ENCODE results near the gene HOXA11.

The HOXA11 gene

DNA sequence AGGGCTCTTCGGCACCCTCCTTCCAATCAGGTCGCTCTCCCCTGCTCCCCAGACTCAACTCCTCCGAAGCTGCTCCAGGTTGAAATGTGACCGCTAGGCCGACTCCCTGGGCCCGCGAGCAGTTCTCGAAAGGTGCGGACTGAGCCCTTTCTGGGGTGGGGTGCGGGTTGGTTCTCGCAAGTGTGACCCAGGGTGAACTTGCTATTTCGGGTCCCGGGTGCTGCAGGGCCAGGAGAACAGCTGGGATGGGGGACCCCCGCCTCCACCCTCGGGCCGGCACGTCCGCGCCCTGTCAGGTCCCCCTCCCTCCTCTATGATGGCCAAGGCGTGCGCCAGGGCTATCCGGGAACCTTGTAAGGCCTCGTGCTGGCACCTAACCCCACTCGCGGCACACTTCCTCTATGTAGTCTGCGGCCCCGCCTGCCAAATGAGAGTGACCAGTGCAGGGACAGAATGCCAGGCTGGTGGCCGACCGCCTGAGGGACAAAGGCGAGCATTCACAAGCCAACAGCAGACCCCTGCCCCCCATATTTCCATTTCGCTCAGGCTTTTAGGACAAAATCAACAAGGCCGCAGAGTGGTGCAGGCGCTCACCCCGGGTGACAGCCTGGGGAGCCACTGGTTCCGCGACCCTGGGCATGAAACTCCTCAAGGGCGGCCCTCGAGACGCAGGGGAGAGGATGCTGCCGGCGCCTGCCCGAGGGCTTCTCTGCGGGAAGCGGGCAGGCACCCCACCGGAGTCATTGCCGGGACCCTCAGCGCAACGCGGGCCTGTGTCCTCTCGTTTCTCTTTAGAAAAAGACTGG, 28.6 kb upstream of the HOXA11 start:
- Histone ChIP-seq H3K9ac (ENCODE audit: low read depth, low read length) (no peak overlapping the region), H3K27me3 (ENCODE audit: control insufficient read depth, insufficient read depth, low read length) (peaks cover 100% of the 10 kb centered on the region), H3K4me3 (ENCODE audit: low read depth, low read length) (peak overlapping the region; percentile 22), H3K36me3 (ENCODE audit: control insufficient read depth, insufficient read depth, low read length) (no peaks in the 10 kb centered on the region), H3K9me3 (ENCODE audit: control insufficient read depth, insufficient read depth, low read length) (no peaks in the 10 kb centered on the region), H3K4me1 (ENCODE audit: control insufficient read depth, insufficient read depth, low read length) (peaks cover 4% of the 10 kb centered on the region)

DNA sequence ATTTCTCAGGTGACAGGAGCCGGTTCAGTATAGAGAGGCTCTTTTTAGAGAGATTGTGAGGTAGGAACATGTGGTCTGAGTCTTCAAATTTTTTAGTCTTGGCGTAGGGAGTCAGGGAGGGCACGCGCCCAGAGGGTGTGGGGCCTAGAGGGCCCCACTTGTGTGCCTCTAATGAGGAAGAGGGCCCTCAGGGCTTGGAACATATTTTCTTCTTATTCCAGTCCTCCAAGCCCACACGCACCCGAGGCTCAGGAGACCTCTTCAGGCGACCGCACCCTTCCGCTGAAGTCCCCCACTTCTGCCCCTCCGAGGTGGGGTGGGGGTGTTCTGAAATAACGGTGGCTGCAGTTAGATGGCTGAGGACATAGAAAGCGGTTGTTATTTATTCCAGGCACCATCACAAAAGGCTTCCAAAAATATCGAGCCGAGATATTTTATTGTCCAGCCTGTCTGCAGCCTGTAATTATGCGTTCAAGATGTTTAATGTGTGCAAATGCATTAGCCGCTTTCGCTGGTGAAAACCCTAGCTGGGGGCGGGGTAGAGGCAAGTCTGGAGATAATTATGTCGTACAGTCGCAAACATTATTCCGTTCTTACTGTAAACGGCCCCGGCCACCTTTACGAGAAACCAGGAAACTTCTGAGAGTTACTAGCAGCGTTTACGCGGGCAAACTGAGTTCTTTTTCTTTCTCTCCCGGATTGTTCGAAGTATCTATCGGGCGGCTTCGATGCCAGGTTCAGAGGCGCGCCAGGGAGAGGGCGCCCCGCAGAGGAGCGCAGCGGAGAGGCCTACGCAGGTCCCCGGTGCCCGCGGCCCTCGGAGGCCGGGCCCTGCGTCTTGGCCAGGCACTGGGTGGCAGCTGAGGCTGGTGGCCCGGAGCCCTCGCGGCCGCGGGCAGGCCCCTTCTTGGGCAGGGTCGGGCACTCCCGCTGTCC, 27.7 kb upstream of the HOXA11 start:
- H3K4me1 ChIP-seq (ENCODE audit: control insufficient read depth, insufficient read depth, low read length): peaks cover 4% of the 10 kb centered on the region
- H3K4me3 ChIP-seq (ENCODE audit: low read depth, low read length): peak overlapping the region; percentile 22
- H3K27me3 ChIP-seq (ENCODE audit: control insufficient read depth, insufficient read depth, low read length): peaks cover 100% of the 10 kb centered on the region
- H3K36me3 ChIP-seq (ENCODE audit: control insufficient read depth, insufficient read depth, low read length): no peaks in the 10 kb centered on the region
- no peaks in the 10 kb centered on the region for H3K9me3 ChIP-seq (ENCODE audit: control insufficient read depth, insufficient read depth, low read length)
- no peak overlapping the region for H3K9ac ChIP-seq (ENCODE audit: low read depth, low read length)

DNA sequence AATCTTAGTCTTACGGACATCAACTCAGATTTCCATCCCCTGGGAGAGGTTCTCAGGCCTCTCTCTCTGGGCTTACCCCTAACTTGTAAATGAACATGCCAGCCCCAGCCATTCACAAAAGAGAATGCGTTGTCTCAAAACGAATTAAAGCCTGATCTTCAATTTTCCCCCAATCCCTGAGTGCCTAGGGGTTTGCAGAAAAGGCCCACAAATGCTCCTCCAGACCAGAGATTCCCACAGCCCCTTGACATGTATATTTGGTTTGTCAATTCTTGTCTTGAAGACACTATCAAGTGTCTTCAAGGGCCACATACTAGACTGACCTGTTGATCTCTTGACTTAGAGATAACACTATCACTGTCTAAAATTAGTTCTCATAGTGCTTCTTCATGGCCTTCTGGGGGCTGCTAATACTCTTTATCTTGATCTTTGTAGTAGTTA, 26.8 kb upstream of the HOXA11 start:
- peaks cover 4% of the 10 kb centered on the region for H3K4me1 ChIP-seq (ENCODE audit: control insufficient read depth, insufficient read depth, low read length)
- no peaks in the 10 kb centered on the region for H3K36me3 ChIP-seq (ENCODE audit: control insufficient read depth, insufficient read depth, low read length)
- H3K9me3 ChIP-seq (ENCODE audit: control insufficient read depth, insufficient read depth, low read length): no peaks in the 10 kb centered on the region
- peak overlapping the region; percentile 13 for H3K4me3 ChIP-seq (ENCODE audit: low read depth, low read length)
- no peak overlapping the region for H3K9ac ChIP-seq (ENCODE audit: low read depth, low read length)
- H3K27me3 ChIP-seq (ENCODE audit: control insufficient read depth, insufficient read depth, low read length): peaks cover 100% of the 10 kb centered on the region

DNA sequence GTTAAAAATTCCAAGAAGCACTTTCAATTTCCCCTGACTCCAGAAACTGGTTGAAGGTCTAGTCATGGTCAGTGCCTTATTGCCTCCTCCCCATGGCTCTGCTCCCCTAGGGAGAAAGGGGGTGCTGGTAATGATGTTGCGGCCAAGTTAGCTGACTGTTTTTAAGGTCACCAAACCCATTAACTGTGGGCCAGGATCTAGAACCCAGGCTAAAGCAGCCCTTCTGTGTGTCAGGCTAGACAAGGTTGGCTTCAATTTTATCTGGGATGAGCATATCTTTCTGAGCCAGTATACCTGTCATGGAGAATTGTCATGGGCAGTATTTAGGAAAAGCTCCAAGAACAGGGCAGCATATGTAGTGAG, 26.0 kb upstream of the HOXA11 start:
- Histone ChIP-seq H3K9me3 (ENCODE audit: control insufficient read depth, insufficient read depth, low read length) (no peaks in the 10 kb centered on the region), H3K4me1 (ENCODE audit: control insufficient read depth, insufficient read depth, low read length) (peaks cover 4% of the 10 kb centered on the region), H3K27me3 (ENCODE audit: control insufficient read depth, insufficient read depth, low read length) (peaks cover 100% of the 10 kb centered on the region), H3K9ac (ENCODE audit: low read depth, low read length) (no peak overlapping the region), H3K36me3 (ENCODE audit: control insufficient read depth, insufficient read depth, low read length) (no peaks in the 10 kb centered on the region), H3K4me3 (ENCODE audit: low read depth, low read length) (peak overlapping the region; percentile 26)

DNA sequence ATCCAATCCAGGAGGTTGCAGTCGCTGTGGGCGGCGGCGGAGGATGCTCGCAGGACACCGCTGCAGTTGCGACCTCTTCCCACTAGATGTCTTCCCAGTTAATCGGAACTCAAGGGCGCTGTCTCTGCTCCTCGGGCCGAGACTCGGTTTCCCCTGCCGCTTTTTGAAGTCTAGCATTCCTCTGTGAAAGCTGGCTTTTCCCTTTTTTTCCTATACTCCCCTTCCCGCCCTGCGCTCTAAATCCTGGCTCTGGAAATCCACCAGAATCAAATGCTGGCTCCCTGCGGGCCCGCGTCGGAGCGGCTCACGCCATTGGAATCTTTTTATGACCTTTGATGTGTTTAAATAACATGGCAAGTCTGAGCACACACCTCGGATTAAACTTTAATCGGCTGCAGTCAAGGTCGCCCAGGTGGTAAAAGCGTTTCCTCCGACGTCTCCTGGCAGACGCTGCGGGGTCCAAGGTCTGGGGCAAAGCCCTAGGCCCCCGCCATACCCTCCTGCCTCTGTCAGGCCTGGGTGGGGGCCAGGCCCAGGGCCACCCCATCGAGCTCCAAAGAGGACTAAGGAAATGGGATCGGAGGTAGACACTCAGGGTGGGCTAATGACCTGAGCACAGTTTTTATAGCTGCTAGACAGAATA, 25.5 kb upstream of the HOXA11 start:
- H3K9ac ChIP-seq (ENCODE audit: low read depth, low read length): no peak overlapping the region

DNA sequence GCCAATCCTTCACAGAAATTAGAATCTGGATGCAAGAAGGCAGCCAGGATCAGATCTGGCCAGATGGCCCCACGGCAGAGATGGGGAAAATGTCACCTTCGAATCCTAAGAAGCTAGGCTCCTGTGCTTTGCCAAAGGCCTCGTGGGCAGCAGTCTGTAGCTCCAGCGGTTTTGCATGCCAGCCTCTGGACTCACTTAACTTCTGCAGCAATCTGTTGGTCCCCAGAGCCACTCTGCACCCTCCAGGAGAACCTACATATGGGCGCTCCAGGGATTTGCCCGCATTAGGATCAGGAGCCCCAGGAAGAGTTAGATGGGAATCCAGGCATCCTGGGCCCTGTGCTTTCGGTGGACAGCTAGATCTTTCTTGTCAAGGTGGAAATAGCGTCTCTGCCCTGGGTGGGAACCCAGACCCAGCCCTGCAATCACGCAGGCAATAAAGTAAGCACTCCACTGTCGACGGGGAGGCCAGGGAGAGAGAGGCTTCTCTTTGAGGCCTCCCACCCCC, 25.0 kb upstream of the HOXA11 start:
- Histone ChIP-seq H3K36me3 (ENCODE audit: control insufficient read depth, insufficient read depth, low read length) (no peaks in the 10 kb centered on the region), H3K9ac (ENCODE audit: low read depth, low read length) (no peak overlapping the region), H3K4me1 (ENCODE audit: control insufficient read depth, insufficient read depth, low read length) (peaks cover 3% of the 10 kb centered on the region), H3K27me3 (ENCODE audit: control insufficient read depth, insufficient read depth, low read length) (peaks cover 100% of the 10 kb centered on the region), H3K4me3 (ENCODE audit: low read depth, low read length) (peak overlapping the region; percentile 26), H3K9me3 (ENCODE audit: control insufficient read depth, insufficient read depth, low read length) (no peaks in the 10 kb centered on the region)

More for the DNA sequence above, 25.5 kb upstream of the HOXA11 start:
- Histone ChIP-seq H3K4me3 (ENCODE audit: low read depth, low read length) (peak overlapping the region; percentile 26), H3K4me1 (ENCODE audit: control insufficient read depth, insufficient read depth, low read length) (peaks cover 4% of the 10 kb centered on the region), H3K36me3 (ENCODE audit: control insufficient read depth, insufficient read depth, low read length) (no peaks in the 10 kb centered on the region), H3K9me3 (ENCODE audit: control insufficient read depth, insufficient read depth, low read length) (no peaks in the 10 kb centered on the region), H3K27me3 (ENCODE audit: control insufficient read depth, insufficient read depth, low read length) (peaks cover 100% of the 10 kb centered on the region)

DNA sequence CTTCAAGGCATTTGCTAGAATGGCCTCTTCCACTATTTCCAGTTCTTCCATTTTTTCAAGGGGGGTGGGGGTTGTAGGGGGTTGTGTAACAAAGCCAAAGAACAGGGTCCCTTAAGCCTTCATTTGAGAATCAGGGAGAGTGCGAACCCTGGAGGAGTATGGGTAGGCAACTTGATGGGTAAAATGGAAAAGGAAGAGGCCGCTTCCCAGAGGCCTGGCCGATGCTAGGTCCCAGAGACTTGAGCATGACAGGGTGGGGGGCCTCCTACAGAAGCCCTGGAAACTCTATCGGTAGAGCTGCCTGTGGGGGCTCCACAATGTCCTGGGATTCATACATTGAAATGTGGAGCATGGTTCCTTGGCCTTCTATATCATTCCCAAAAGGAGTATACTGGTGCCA, 24.0 kb upstream of the HOXA11 start:
- Histone ChIP-seq H3K4me1 (ENCODE audit: control insufficient read depth, insufficient read depth, low read length) (no peaks in the 10 kb centered on the region), H3K4me3 (ENCODE audit: low read depth, low read length) (peak overlapping the region; percentile 1), H3K36me3 (ENCODE audit: control insufficient read depth, insufficient read depth, low read length) (no peaks in the 10 kb centered on the region), H3K9ac (ENCODE audit: low read depth, low read length) (no peak overlapping the region), H3K9me3 (ENCODE audit: control insufficient read depth, insufficient read depth, low read length) (no peaks in the 10 kb centered on the region), H3K27me3 (ENCODE audit: control insufficient read depth, insufficient read depth, low read length) (peaks cover 100% of the 10 kb centered on the region)

DNA sequence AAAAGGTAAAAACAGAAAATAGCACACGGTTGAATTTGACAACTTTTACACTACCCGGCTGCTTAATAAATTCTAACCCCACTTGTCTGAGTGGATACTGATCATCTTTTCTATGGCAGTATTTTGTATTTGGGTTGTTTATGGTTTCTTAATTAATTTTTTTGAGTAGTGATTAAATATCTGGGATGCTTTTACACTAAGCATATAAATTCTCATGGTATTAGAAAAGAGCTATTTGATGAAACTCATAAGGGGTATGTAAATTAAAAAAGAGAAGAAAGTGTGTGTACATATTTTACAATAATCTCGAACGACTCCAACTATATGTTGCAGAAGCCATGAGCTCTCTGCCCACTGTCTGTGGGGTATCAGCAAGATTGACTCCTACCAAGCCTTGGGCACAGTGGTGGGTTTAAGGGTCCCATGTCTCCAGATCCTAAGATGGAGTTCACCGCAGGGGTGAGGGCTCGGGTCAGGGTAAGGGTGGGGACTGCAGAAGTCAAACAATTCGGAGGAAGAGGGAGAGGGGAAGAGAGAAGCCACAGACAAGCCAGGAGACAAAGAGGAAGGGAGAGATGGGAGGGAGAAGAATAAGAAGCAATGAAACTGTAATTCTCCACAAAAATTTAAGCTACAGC, 22.4 kb upstream of the HOXA11 start:
- Histone ChIP-seq H3K36me3 (ENCODE audit: control insufficient read depth, insufficient read depth, low read length) (no peaks in the 10 kb centered on the region), H3K4me3 (ENCODE audit: low read depth, low read length) (no peak overlapping the region), H3K9ac (ENCODE audit: low read depth, low read length) (no peak overlapping the region), H3K4me1 (ENCODE audit: control insufficient read depth, insufficient read depth, low read length) (no peaks in the 10 kb centered on the region), H3K27me3 (ENCODE audit: control insufficient read depth, insufficient read depth, low read length) (peaks cover 100% of the 10 kb centered on the region), H3K9me3 (ENCODE audit: control insufficient read depth, insufficient read depth, low read length) (no peaks in the 10 kb centered on the region)

DNA sequence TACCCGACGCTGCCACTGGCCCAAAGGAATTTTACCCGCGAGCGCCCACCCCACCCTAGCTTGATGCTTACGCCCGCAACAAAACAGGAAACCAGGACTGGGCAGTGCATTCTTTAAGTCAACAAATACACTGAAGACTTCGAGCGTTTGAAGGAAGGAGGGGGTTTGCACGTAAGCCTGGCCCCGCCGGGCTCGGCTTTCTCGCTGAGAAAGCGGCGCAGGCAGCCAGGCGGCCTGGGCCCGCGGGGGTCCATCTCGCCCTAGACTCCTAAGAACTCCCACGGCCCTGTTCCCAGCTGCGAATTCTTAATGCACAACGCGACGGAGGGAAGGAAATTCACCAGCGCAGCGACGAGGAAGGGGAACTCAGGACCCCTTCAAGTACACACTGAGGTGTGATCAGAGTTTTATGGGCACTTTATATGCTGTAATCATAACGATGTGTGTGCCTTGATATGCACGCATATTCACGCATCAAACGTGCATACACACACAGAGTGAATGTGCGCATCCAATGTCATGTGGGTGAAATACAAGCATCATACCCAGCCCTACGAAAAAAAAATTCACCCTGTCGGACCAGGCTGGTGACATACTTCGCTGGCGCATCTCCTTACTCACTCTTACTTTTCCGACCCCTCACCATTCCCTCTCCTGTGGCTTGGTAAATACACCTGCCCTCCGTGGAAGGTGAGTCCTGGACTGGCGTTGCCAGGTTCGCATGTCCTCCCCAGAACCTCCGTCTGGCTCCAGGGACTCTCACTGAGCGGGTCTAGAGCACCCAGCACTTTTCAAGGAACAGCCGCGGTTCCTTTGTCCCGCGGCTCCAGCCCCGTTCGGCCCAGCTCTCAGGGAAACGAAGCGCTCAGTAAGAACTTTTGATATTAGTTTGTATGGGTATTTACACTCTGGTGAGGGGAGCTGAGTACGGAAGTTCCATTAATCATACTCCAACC, 20.6 kb upstream of the HOXA11 start:
- Histone ChIP-seq H3K9ac (ENCODE audit: low read depth, low read length) (no peak overlapping the region), H3K9me3 (ENCODE audit: control insufficient read depth, insufficient read depth, low read length) (no peaks in the 10 kb centered on the region), H3K27me3 (ENCODE audit: control insufficient read depth, insufficient read depth, low read length) (peaks cover 100% of the 10 kb centered on the region), H3K4me3 (ENCODE audit: low read depth, low read length) (peak overlapping the region; percentile 12), H3K36me3 (ENCODE audit: control insufficient read depth, insufficient read depth, low read length) (no peaks in the 10 kb centered on the region), H3K4me1 (ENCODE audit: control insufficient read depth, insufficient read depth, low read length) (no peaks in the 10 kb centered on the region)

DNA sequence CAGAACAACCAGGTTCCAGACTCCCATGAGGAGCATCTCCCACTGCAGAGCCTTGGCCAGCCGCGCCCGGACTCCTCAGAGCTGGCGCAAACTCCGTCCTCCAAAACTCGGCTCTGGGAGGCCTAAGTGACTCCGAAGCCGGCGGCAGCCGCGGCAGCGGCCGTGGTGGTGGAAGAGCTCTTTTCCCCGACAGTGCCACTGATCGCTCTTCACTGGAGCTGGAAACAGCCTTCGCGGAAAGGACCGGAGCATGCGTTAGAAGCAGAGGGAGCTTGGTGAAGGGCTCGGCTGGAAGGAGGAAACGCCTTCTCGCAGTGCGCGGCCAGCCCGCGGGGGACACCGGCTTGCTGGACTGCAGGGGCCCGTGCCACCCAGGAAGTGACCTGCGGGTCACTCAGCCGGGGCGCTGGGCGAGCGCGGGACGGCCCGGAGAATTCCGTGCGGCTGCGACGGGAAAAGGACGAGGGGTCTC, 19.9 kb upstream of the HOXA11 start:
- Histone ChIP-seq H3K4me1 (ENCODE audit: control insufficient read depth, insufficient read depth, low read length) (no peaks in the 10 kb centered on the region), H3K4me3 (ENCODE audit: low read depth, low read length) (peak overlapping the region; percentile 30), H3K9ac (ENCODE audit: low read depth, low read length) (no peak overlapping the region), H3K36me3 (ENCODE audit: control insufficient read depth, insufficient read depth, low read length) (no peaks in the 10 kb centered on the region), H3K9me3 (ENCODE audit: control insufficient read depth, insufficient read depth, low read length) (no peaks in the 10 kb centered on the region), H3K27me3 (ENCODE audit: control insufficient read depth, insufficient read depth, low read length) (peaks cover 98% of the 10 kb centered on the region)

Data from iPS-15b (cell line).